GM19023 (cell line): ENCODE results near the gene TENM4.
"Not testable (repeated sequence)": the region's sequence is repeated elsewhere in the genome, so short reads cannot be mapped to it uniquely, and the experiment has no call there.

Source experiments
- ATAC-seq: cut with Tn5 transposase; IDR thresholded peaks from one replicate; pipeline ENCODE4 v1.9.1; 2021; ENCODE audit warnings: mild to moderate bottlenecking, moderate library complexity; ENCODE audit not compliant: unreplicated experiment

Gene TENM4

GRCh38 chr11:79221444-79222130, 219.2 kb downstream of the TENM4 start:
- no peak for ATAC-seq

DNA sequence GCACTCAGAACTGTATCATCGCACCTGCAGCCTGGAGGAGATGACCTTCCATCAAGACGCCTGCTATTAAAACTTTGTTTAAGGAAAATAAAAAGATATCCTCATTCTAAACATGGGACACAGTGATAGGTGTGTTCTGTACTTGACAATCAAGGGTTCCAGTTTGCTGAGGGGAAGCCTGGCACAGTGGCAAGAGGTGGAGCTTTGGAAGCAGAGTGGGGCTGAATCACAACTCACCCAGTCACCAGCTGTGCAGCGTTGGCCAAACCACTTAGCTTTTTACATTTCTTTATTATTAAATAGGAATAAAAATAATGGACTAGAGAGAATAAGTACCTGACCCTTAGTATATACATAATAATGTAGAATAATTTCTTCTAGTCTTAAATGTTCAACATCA, 220.7 kb downstream of the TENM4 start:
- ATAC-seq, result no peak

- no peak for ATAC-seq
Measured at GRCh38 chr11:79219186-79220045, 221.4 kb downstream of the TENM4 start.

DNA sequence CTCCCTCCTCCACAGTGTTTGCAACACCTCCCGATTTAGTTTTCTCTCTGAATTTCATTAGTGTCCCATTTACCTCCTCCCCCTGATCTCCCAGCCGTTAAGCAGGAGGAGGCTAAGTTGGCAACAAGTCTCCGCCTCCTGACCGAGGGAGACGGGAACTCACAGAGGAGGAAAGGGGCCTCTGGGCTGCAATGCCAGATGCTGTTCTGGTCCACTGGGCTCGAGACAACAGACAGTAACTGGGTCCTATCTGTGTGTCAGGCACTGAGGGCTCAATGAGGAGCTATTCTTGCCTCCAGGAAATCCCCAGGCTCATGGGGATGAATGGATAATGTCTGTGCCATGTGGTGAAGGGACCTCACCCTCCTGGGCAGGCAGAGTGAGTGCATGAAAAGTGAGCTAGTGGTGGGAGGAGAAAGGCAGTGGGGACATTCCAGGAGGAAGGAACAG, 228.1 kb downstream of the TENM4 start:
- ATAC-seq, result no peak

DNA sequence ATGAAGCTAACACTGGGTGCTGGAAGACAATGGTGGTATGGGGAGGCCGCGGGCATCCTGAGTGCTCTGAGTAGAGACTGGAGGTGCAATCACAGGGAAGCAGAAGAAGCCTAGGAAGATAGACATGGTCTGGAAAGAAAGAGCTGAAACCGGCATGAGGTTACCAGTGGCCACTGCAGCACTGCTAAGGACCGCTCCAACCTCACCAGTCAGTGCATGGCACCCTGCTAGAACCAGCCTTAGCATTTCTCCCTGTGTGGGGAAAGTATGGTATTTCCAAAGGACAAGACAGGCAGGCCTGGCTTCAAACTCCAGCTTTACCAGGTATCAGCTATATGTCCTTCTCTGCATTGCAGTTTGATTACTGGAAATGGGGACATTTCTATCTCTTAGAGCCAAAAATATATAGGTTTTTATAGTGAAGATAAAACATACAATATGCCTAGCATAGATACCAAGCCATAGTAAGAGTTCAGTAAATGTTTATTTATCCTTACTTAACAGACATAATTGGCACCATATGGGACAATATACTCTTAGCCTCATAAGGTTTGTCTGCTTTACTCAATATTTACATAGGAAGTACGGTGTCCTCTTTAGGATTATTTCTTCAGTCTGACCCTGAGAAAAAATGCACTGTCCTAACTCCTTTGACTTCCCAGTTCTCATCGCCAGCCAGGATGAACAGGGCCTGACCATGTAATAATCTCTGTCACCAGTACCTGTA, 231.1 kb downstream of the TENM4 start:
- no peak for ATAC-seq

DNA sequence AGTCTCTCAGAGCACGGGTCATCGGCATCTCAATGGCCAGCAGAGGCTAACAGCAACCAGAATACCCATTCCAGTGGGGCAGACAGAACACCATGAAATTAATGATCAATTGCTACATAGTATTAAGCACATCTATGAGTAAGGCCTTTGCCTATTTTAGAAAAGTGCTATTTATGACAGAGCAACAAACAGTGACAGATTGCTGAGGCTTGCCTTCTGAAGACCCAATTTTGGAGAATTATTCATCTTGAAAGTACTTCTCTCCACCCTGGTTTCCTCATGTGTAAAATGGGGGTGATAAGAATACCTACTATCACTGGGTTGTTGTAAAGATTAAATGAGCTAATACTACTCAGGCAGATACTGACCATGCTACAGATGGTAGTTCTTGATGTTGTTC, 232.7 kb downstream of the TENM4 start:
- ATAC-seq, result peak; percentile 49

GRCh38 chr11:79206951-79207350, 233.9 kb downstream of the TENM4 start:
- ATAC-seq, result no peak

- no peak for ATAC-seq
Measured at GRCh38 chr11:79205786-79206185, 235.0 kb downstream of the TENM4 start.

DNA sequence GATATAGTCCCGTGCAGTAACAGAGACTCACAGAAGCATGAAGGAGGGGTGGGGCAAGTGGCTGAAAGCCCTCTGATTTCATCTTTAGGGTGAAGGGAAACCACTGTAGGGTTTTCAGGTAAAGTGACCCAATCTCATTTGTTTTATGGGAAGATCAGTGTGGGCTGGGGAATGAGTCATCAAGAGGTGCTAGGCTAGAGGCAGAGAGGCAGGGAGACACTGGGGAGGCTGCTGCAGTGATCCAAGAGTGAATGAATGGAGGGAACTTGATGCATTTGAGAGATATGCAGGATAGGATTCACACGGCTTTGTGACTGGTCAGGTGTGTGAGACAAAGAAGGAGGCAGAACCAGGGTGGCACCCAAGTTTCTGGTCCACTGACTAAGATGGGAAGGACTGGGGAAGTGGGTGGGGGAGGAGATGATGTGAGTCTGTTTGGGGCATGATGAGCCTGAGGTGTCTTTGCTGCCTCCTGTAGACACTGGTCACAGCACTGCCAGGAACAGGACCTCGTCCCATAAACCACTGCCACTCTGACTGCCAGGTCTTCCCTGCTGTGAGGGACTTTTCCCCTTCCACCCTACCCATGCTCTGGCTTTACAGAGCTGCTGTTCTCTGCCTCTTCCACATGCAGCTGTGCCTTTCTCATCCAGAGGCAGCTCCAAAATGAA, 239.0 kb downstream of the TENM4 start:
- no peak for ATAC-seq

- no peak for ATAC-seq
Measured at GRCh38 chr11:79200398-79201070, 240.3 kb downstream of the TENM4 start.

DNA sequence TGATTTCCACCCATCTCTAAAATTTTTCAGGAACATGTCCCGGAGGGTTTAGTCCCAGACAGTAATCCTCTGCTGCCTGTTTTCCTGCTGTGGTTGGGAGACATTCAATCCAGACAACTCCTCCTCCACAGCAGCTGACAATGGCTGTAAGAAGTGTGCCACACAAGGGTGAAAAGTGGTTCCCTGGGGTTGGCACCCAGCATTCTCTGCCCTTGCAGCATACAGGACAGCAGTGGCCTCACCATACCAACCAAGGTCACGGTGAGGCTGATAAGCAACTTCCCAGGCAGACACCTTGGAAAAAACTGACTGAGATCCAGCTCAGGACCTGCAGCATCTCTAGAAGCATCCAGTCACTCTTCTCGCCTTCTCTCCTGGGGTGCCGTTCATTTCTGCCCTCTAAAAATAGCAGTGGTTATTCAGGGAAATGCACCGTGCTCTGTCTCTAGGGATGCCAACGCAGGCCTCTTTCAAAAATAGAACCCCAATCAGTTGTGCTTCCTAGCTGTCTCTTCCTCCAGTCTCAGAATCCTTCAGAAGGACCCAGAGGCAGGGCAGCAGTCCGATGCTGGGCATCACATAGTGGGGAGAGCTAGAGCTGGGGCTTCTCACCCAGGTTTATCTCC, 241.0 kb downstream of the TENM4 start:
- ATAC-seq, result no peak

GRCh38 chr11:79198898-79199250, 242.0 kb downstream of the TENM4 start:
- no peak for ATAC-seq

DNA sequence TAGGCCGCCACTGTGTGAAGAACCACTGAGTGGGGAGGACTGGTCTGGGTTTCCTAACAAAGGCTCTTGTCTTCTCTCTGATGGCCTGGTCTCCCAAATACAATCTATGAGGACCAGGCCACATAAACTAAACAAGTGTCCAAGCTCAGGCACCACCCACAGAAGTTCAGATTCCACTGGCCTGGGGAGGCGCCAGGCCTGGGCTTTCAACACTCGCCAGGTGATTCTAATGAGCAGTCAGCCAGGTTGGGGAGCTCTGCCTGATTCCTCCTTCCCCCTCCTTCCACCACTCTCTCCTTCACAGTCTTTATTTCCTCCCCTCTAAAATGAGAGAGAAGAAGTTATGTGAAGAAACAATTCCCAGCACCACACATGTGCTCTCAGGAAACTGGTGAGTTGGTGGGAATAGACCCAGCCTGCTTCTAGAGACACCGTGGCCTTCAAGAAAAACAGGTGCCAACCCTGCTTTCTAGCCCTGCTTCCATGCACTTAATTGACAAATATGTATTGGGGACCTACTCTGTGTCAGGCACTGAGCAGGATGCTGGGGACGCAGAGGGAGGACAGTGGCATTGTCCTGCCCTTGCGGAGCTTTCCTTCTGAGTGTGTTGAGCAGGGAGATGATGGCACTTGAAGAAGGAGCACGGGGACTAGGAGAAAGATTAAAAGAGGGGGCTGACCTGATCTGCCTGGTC, 242.5 kb downstream of the TENM4 start:
- no peak for ATAC-seq

GRCh38 chr11:79196950-79197349, 243.9 kb downstream of the TENM4 start:
- no peak for ATAC-seq

GRCh38 chr11:79195209-79195608, 245.6 kb downstream of the TENM4 start:
- ATAC-seq, result no peak

- no peak for ATAC-seq
Measured at GRCh38 chr11:79193663-79194310, 247.0 kb downstream of the TENM4 start.

GRCh38 chr11:79192836-79193235, 248.0 kb downstream of the TENM4 start:
- no peak for ATAC-seq

GRCh38 chr11:79191716-79192115, 249.1 kb downstream of the TENM4 start:
- ATAC-seq, result not testable (repeated sequence)

GRCh38 chr11:79190553-79190952, 250.3 kb downstream of the TENM4 start:
- ATAC-seq, result not testable (repeated sequence)
